Activated naive CD4-positive, alpha-beta T cell treated with anti-CD3 and anti-CD28 coated beads, Interleukin-2, amount 10 ng/mL, durations not matched to agents 7 days and 5 days (primary cell): ENCODE results near the gene TNNC1.

Experiments used
- CTCF ChIA-PET: fragments of 350-600 bp; sonication (Branson Sonifier 250); formaldehyde crosslinking; loops from one replicate; lab custom pipeline; 2021; ENCODE audit warnings: antibody characterized with exemption; lab: Charles Lee
- DNase-seq: peaks from one replicate; pipeline ENCODE4 v3.0.0-alpha.2; 2020
- H3K27ac Mint-ChIP-seq: one replicate; pipeline ENCODE4 v1.8.0; 2021; ENCODE audit warnings: mild to moderate bottlenecking, moderate library complexity, mixed read lengths
- H3K27me3 Mint-ChIP-seq: one replicate; pipeline ENCODE4 v1.8.0; 2021; ENCODE audit warnings: mild to moderate bottlenecking, mixed read lengths
- H3K36me3 Mint-ChIP-seq: one replicate; pipeline ENCODE4 v1.8.0; 2021; ENCODE audit warnings: mixed read lengths
- H3K4me1 Mint-ChIP-seq: one replicate; pipeline ENCODE4 v1.8.0; 2021; ENCODE audit warnings: mixed read lengths
- H3K4me3 Mint-ChIP-seq: one replicate; pipeline ENCODE4 v1.8.0; 2021; ENCODE audit warnings: mild to moderate bottlenecking, moderate library complexity, mixed read lengths
- H3K9me3 Mint-ChIP-seq: one replicate; pipeline ENCODE4 v1.8.0; 2021; ENCODE audit warnings: mixed read lengths

The TNNC1 gene

GRCh38 chr3:52458770-52459545 is 5.1 kb upstream of the TNNC1 start:
- Mint-ChIP-seq H3K9me3 (no peaks in the 10 kb centered on the region), H3K27me3 (no peaks in the 10 kb centered on the region), H3K36me3 (peaks cover 32% of the 10 kb centered on the region), H3K27ac (no peak overlapping the region), H3K4me1 (peaks cover 40% of the 10 kb centered on the region), H3K4me3 (no peak overlapping the region)
- DNase-seq: no peak
- CTCF ChIA-PET: interaction anchor here (1.3 to 4.1 kb wide), 2 partner anchors 12 to 47 kb away, joined by 4 to 25 read pairs; partner anchors contain the start of gene SEMA3G

- Mint-ChIP-seq H3K36me3 (peaks cover 30% of the 10 kb centered on the region), H3K9me3 (no peaks in the 10 kb centered on the region), H3K4me1 (peaks cover 45% of the 10 kb centered on the region), H3K4me3 (no peak overlapping the region), H3K27me3 (no peaks in the 10 kb centered on the region), H3K27ac (no peak overlapping the region)
- CTCF ChIA-PET: interaction anchor here (1.0 to 4.1 kb wide), 4 partner anchors 11 to 46 kb away, joined by 3 to 25 read pairs (median 4); partner anchors contain the start of gene SEMA3G
- no peak for DNase-seq
Measured at GRCh38 chr3:52458031-52458760, 4.4 kb upstream of the TNNC1 start.

GRCh38 chr3:52456800-52457183 is 3.0 kb upstream of the TNNC1 start:
- CTCF ChIA-PET: interaction anchor here (1.3 to 4.1 kb wide), 2 partner anchors 10 to 26 kb away, joined by 3 to 25 read pairs; partner anchors contain the start of gene SEMA3G
- Mint-ChIP-seq H3K27ac (peak overlapping the region; percentile 91), H3K4me1 (peaks cover 42% of the 10 kb centered on the region), H3K27me3 (no peaks in the 10 kb centered on the region), H3K36me3 (peaks cover 28% of the 10 kb centered on the region), H3K4me3 (peak overlapping the region; percentile 85), H3K9me3 (no peaks in the 10 kb centered on the region)
- DNase-seq: no peak

- Mint-ChIP-seq H3K4me1 (peaks cover 42% of the 10 kb centered on the region), H3K27me3 (no peaks in the 10 kb centered on the region), H3K4me3 (peak overlapping the region; percentile 85), H3K27ac (peak overlapping the region; percentile 91), H3K36me3 (peaks cover 28% of the 10 kb centered on the region), H3K9me3 (no peaks in the 10 kb centered on the region)
- DNase-seq: no peak
- CTCF ChIA-PET: interaction anchor here (4.1 kb wide), 1 partner anchor 9 kb away, joined by 25 read pairs; the partner anchor contains the start of gene SEMA3G
Measured at GRCh38 chr3:52456169-52456799, 2.4 kb upstream of the TNNC1 start.

- DNase-seq: peak; percentile 96
- Mint-ChIP-seq H3K27me3 (no peaks in the 10 kb centered on the region), H3K4me3 (peak within 1 kb of the TSS; percentile 85), H3K4me1 (peaks cover 42% of the 10 kb centered on the region), H3K9me3 (no peaks in the 10 kb centered on the region), H3K36me3 (peaks cover 26% of the 10 kb centered on the region), H3K27ac (peak within 1 kb of the TSS; percentile 91)
- CTCF ChIA-PET: interaction anchor here (4.1 kb wide), 1 partner anchor 8 kb away, joined by 25 read pairs; the partner anchor contains the start of gene SEMA3G
Measured at GRCh38 chr3:52455283-52456168, 1.7 kb upstream of the TNNC1 start, which contains the start of gene NISCH. Gene NISCH (plus strand): TSS chr3:52455604. CDS start chr3:52455642, 38 bp downstream.

- peaks cover 42% of the 10 kb centered on the region for H3K4me1 Mint-ChIP-seq
- CTCF ChIA-PET: interaction anchor here (1.9 kb wide), 1 partner anchor 10 kb away, joined by 5 read pairs; the partner anchor contains the start of gene SEMA3G
- peak overlapping the region; percentile 91 for H3K27ac Mint-ChIP-seq
- H3K27me3 Mint-ChIP-seq: no peaks in the 10 kb centered on the region
- H3K4me3 Mint-ChIP-seq: peak overlapping the region; percentile 85
- H3K9me3 Mint-ChIP-seq: no peaks in the 10 kb centered on the region
- peaks cover 24% of the 10 kb centered on the region for H3K36me3 Mint-ChIP-seq
- no peak for DNase-seq
Measured at GRCh38 chr3:52454938-52455282, 1.1 kb upstream of the TNNC1 start.

- H3K4me3 Mint-ChIP-seq: peak overlapping the region; percentile 85
Measured at GRCh38 chr3:52454250-52454937, 553 bp upstream of the TNNC1 start.

GRCh38 chr3:52452570-52453221 is 1.1 kb downstream of the TNNC1 start:
- H3K9me3 Mint-ChIP-seq: no peaks in the 10 kb centered on the region
- H3K27ac Mint-ChIP-seq: no peak overlapping the region
- H3K4me1 Mint-ChIP-seq: peaks cover 35% of the 10 kb centered on the region
- no peak overlapping the region for H3K4me3 Mint-ChIP-seq
- H3K36me3 Mint-ChIP-seq: peaks cover 10% of the 10 kb centered on the region
- DNase-seq: no peak
- no peaks in the 10 kb centered on the region for H3K27me3 Mint-ChIP-seq
- CTCF ChIA-PET: interaction anchor here (0.7 to 1.9 kb wide), 3 partner anchors 8 to 222 kb away, joined by 3 to 6 read pairs (median 5); partner anchors contain the start of gene SEMA3G

More at GRCh38 chr3:52454250-52454937, 553 bp upstream of the TNNC1 start:
- CTCF ChIA-PET: interaction anchor here (1.9 kb wide), 1 partner anchor 9 kb away, joined by 5 read pairs; the partner anchor contains the start of gene SEMA3G
- H3K27ac Mint-ChIP-seq: peak overlapping the region; percentile 91
- peaks cover 24% of the 10 kb centered on the region for H3K36me3 Mint-ChIP-seq
- H3K27me3 Mint-ChIP-seq: no peaks in the 10 kb centered on the region
- no peaks in the 10 kb centered on the region for H3K9me3 Mint-ChIP-seq
- no peak for DNase-seq
- peaks cover 42% of the 10 kb centered on the region for H3K4me1 Mint-ChIP-seq

GRCh38 chr3:52452126-52452525 is 1.7 kb downstream of the TNNC1 start:
- H3K36me3 Mint-ChIP-seq: peaks cover 5% of the 10 kb centered on the region
- CTCF ChIA-PET: no interaction called here
- H3K4me1 Mint-ChIP-seq: peaks cover 31% of the 10 kb centered on the region
- no peak overlapping the region for H3K4me3 Mint-ChIP-seq
- H3K27ac Mint-ChIP-seq: no peak overlapping the region
- no peaks in the 10 kb centered on the region for H3K27me3 Mint-ChIP-seq
- H3K9me3 Mint-ChIP-seq: no peaks in the 10 kb centered on the region
- DNase-seq: no peak

- Mint-ChIP-seq H3K4me1 (peaks cover 27% of the 10 kb centered on the region), H3K27ac (no peak overlapping the region), H3K36me3 (peaks cover 3% of the 10 kb centered on the region), H3K27me3 (no peaks in the 10 kb centered on the region), H3K9me3 (no peaks in the 10 kb centered on the region), H3K4me3 (no peak overlapping the region)
- CTCF ChIA-PET: no interaction called here
- no peak for DNase-seq
Measured at GRCh38 chr3:52451237-52452083, 2.4 kb downstream of the TNNC1 start.

- Mint-ChIP-seq H3K36me3 (no peaks in the 10 kb centered on the region), H3K27ac (no peak overlapping the region), H3K9me3 (no peaks in the 10 kb centered on the region), H3K27me3 (no peaks in the 10 kb centered on the region), H3K4me3 (no peak overlapping the region), H3K4me1 (peaks cover 22% of the 10 kb centered on the region)
- CTCF ChIA-PET: interaction anchor here (6.6 kb wide), 1 partner anchor 23 kb away, joined by 69 read pairs; no protein-coding TSS in a partner anchor
- DNase-seq: no peak
Measured at GRCh38 chr3:52450489-52451236, 3.2 kb downstream of the TNNC1 start.
